Measurements from ENCODE around the gene CCDC200.
"Not testable (repeated sequence)": the region's sequence is repeated elsewhere in the genome, so short reads cannot be mapped to it uniquely, and the experiment has no call there.

The CCDC200 gene

GRCh38 chr17:43215341-43215740, 13.1 kb downstream of the CCDC200 start:
- DNase-seq = no peak

- DNase-seq = no peak
Measured at GRCh38 chr17:43213545-43213944, 14.9 kb downstream of the CCDC200 start.

GRCh38 chr17:43212641-43213490, 15.6 kb downstream of the CCDC200 start:
- DNase-seq = no peak

- no peak for DNase-seq
Measured at GRCh38 chr17:43211480-43212402, 16.7 kb downstream of the CCDC200 start, which contains the start of gene TMEM106A. TMEM106A (plus strand) TSS chr17:43211875; CDS start chr17:43213042, 1,167 bp downstream.

- DNase-seq = no peak
Measured at GRCh38 chr17:43211123-43211479, 17.3 kb downstream of the CCDC200 start.

GRCh38 chr17:43210576-43210975, 17.8 kb downstream of the CCDC200 start:
- DNase-seq = no peak

GRCh38 chr17:43203013-43203412, 25.4 kb downstream of the CCDC200 start:
- not testable (repeated sequence) for DNase-seq

- no peak for DNase-seq
Measured at GRCh38 chr17:43200127-43200526, 28.3 kb downstream of the CCDC200 start.

GRCh38 chr17:43199633-43200032, 28.8 kb downstream of the CCDC200 start:
- DNase-seq = no peak

GRCh38 chr17:43193251-43193650, 35.2 kb downstream of the CCDC200 start:
- DNase-seq = no peak

- DNase-seq = not testable (repeated sequence)
Measured at GRCh38 chr17:43186656-43187055, 41.8 kb downstream of the CCDC200 start.

- no peak for DNase-seq
Measured at GRCh38 chr17:43183921-43184320, 44.5 kb downstream of the CCDC200 start.

- DNase-seq = no peak
Measured at GRCh38 chr17:43176119-43176570, 52.3 kb downstream of the CCDC200 start.

GRCh38 chr17:43175213-43176118, 53.0 kb downstream of the CCDC200 start:
- no peak for DNase-seq

- DNase-seq = no peak
Measured at GRCh38 chr17:43171586-43172487, 56.6 kb downstream of the CCDC200 start.

Measured in NCI-H2107 (cell line).